HCT116 (cell line): ENCODE measurements around the gene SECISBP2L. TPM values are rescaled to one million over a fixed set of nuclear protein-coding genes. Genes with fewer than 3 reads are reported as not detected.

Source experiments
- ATAC-seq: fragments of 200-7000 bp; cut with Tn5 transposase; 2 replicates; pipeline ENCODE4 v1.9.1; 2020; ENCODE audit warnings: mild to moderate bottlenecking, moderate library complexity
- BruUV-seq: library from RNA; stranded (reverse); fragments of 400-500 nt; replicated peaks from 2 replicates; lab custom pipeline; 2021; lab: Mats Ljungman, UMichigan
- CTCF ChIA-PET: fragments of 300-600 bp; sonication (Branson Sonifier 250); formaldehyde crosslinking; loops from one replicate; lab custom pipeline; 2021; ENCODE audit warnings: antibody characterized with exemption; lab: Charles Lee
- POLR2A ChIA-PET: fragments of 300-600, 350-600 bp; sonication (Branson Sonifier 250); formaldehyde crosslinking; loops from one replicate; lab custom pipeline; 2021; ENCODE audit warnings: antibody characterized with exemption; lab: Charles Lee
- RAD21 ChIA-PET, 2 experiments: fragments of 300-600 bp; sonication (Branson Sonifier 250); formaldehyde crosslinking; loops; one replicate each; lab custom pipeline; 2023; ENCODE audit warnings: low total read pairs in 2 of 2; ENCODE audit not compliant: uncharacterized antibody in 2 of 2, unreplicated experiment in 2 of 2, low non-redundant PET in 1 of 2; lab: Charles Lee
- DNase-seq: peaks from one replicate; pipeline ENCODE4 v3.0.0-alpha.2; 2010; ENCODE audit warnings: low read depth, low spot score
- H2AFZ ChIP-seq: fragments of 200-600 bp; shearing (Covaris generic), sonication (generic); 2 replicates; pipeline ENCODE4 v1.6.1; 2017; ENCODE audit warnings: low read depth, mixed run types, mixed read lengths, antibody characterized with exemption, low read length; ENCODE audit not compliant: poor library complexity, severe bottlenecking
- H3K27ac ChIP-seq: 2 replicates; pipeline ENCODE4 v1.5.1; 2012; ENCODE audit warnings: low read depth, low read length
- H3K27me3 ChIP-seq: fragments of 200-600 bp; sonication (generic); 2 replicates; pipeline ENCODE4 v1.6.1; 2016; ENCODE audit warnings: mixed run types, low read length, mixed read lengths; ENCODE audit not compliant: insufficient read depth
- H3K36me3 ChIP-seq, 2 experiments: fragments of 200-500 bp in 1 of 2; fragments of 200-600 bp in 1 of 2; sonication (Bioruptor generic) in 1 of 2; sonication (generic) in 1 of 2; 2 replicates each; pipeline versions ENCODE4 v1.5.1 to v1.6.1; 2014 to 2016; ENCODE audit warnings: low read length in 2 of 2, inconsistent platforms in 1 of 2, mixed read lengths in 1 of 2, mixed run types in 1 of 2; ENCODE audit not compliant: insufficient read depth in 2 of 2, control insufficient read depth in 1 of 2
- H3K4me1 ChIP-seq, 2 experiments: fragments of 200-600 bp in 1 of 2; sonication (generic) in 1 of 2; 2 replicates each; pipeline versions ENCODE4 v1.5.1 to v1.6.1; 2012 to 2017; ENCODE audit warnings: low read length in 2 of 2, inconsistent platforms in 1 of 2, mild to moderate bottlenecking in 1 of 2, mixed read lengths in 1 of 2, mixed run types in 1 of 2, moderate library complexity in 1 of 2; ENCODE audit not compliant: insufficient read depth in 2 of 2, control insufficient read depth in 1 of 2
- H3K4me2 ChIP-seq: fragments of 200-600 bp; sonication (generic); 2 replicates; pipeline ENCODE4 v1.6.1; 2017; ENCODE audit warnings: mixed run types, low read length, mixed read lengths
- H3K4me3 ChIP-seq, 2 experiments: fragments of 200-600 bp in 1 of 2; sonication (generic) in 1 of 2; replicated peaks in 1 of 2; 2 replicates each; pipeline ENCODE4 v1.5.1; 2011 to 2016; ENCODE audit warnings: low read length in 2 of 2, control low read depth in 1 of 2, low read depth in 1 of 2, mild to moderate bottlenecking in 1 of 2, mixed read lengths in 1 of 2, mixed run types in 1 of 2
- H3K79me2 ChIP-seq: fragments of 200-600 bp; sonication (generic); 2 replicates; pipeline ENCODE4 v1.6.1; 2017; ENCODE audit warnings: mild to moderate bottlenecking, mixed run types, low read length, moderate library complexity, mixed read lengths; ENCODE audit not compliant: insufficient read depth
- H3K9ac ChIP-seq: fragments of 200-600 bp; sonication (generic); 2 replicates; pipeline ENCODE4 v1.6.1; 2016; ENCODE audit warnings: low read length, mixed read lengths
- H3K9me2 ChIP-seq: fragments of 200-600 bp; sonication (generic), shearing (Covaris generic); 2 replicates; pipeline ENCODE4 v1.6.1; 2017; ENCODE audit warnings: mixed run types, mild to moderate bottlenecking, moderate library complexity; ENCODE audit not compliant: insufficient read depth
- H3K9me3 ChIP-seq, 2 experiments: fragments of 200-500 bp in 1 of 2; fragments of 200-600 bp in 1 of 2; sonication (Bioruptor generic) in 1 of 2; sonication (generic) in 1 of 2; 2 replicates each; pipeline ENCODE4 v1.6.1; 2014 to 2017; ENCODE audit warnings: low read length in 2 of 2, mixed read lengths in 2 of 2, inconsistent platforms in 1 of 2, low read depth in 1 of 2, mild to moderate bottlenecking in 1 of 2, mixed run types in 1 of 2, moderate library complexity in 1 of 2; ENCODE audit not compliant: control insufficient read depth in 1 of 2, insufficient read depth in 1 of 2
- H4K20me1 ChIP-seq: fragments of 200-600 bp; sonication (generic), shearing (Covaris generic); 2 replicates; pipeline ENCODE4 v1.6.1; 2017; ENCODE audit warnings: mixed run types, mild to moderate bottlenecking, moderate library complexity; ENCODE audit not compliant: insufficient read depth
- ATF3 ChIP-seq: IDR thresholded peaks from 2 replicates; pipeline ENCODE4 v1.6.1; 2012
- CBX3 ChIP-seq: IDR thresholded peaks from 2 replicates; pipeline ENCODE4 v1.6.1; 2012; ENCODE audit warnings: low read depth
- CEBPB ChIP-seq: IDR thresholded peaks from 2 replicates; pipeline ENCODE4 v1.6.1; 2012; ENCODE audit warnings: low read depth
- EGR1 ChIP-seq: IDR thresholded peaks from 2 replicates; pipeline ENCODE4 v1.6.1; 2012; ENCODE audit warnings: low read depth
- ELF1 ChIP-seq: IDR thresholded peaks from 2 replicates; pipeline ENCODE4 v1.6.1; 2012; ENCODE audit warnings: low read depth, borderline replicate concordance
- EZH2phosphoT487 ChIP-seq: fragments of 200-600 bp; IDR thresholded peaks from 2 replicates; pipeline ENCODE4 v1.6.1; 2018; ENCODE audit warnings: antibody characterized with exemption, borderline replicate concordance
- JUND ChIP-seq: IDR thresholded peaks from 2 replicates; pipeline ENCODE4 v1.6.1; 2012
- POLR2A ChIP-seq: IDR thresholded peaks from 2 replicates; pipeline ENCODE4 v1.7.0; 2011; ENCODE audit warnings: borderline replicate concordance; ENCODE audit not compliant: insufficient read depth, insufficient read length; ENCODE audit errors: extremely low read depth
- POLR2AphosphoS5 ChIP-seq: IDR thresholded peaks from 2 replicates; pipeline ENCODE4 v1.6.1; 2011; ENCODE audit warnings: mild to moderate bottlenecking, low read depth, low read length, moderate library complexity
- SIN3A ChIP-seq: IDR thresholded peaks from 2 replicates; pipeline ENCODE4 v1.6.1; 2012; ENCODE audit warnings: low read depth
- TCF7L2 ChIP-seq: IDR thresholded peaks from 2 replicates; pipeline ENCODE4 v1.7.0; 2011; ENCODE audit warnings: borderline replicate concordance, inconsistent platforms; ENCODE audit not compliant: insufficient read depth, insufficient read length; ENCODE audit errors: extremely low read depth
- ZNF274 ChIP-seq: fragments of 200-500 bp; sonication (Bioruptor generic); IDR thresholded peaks from 2 replicates; pipeline ENCODE4 v1.6.1; 2014; ENCODE audit warnings: mild to moderate bottlenecking, low read depth, low read length, inconsistent platforms
- intact Hi-C: fragments of 100-400 bp; cut with micrococcal nuclease; formaldehyde crosslinking; loops from 2 replicates; pipeline ENCODE4 v1.10.0; 2022
- total RNA-seq: library from RNA; stranded (reverse); gene quantifications from one replicate; pipeline ENCODE4 v1.2.1, GENCODE V29; 2021; ENCODE audit not compliant: unreplicated experiment
- TF ChIP-seq, protein P1 (sequence below): IDR thresholded peaks from 2 replicates; pipeline ENCODE4 v1.6.1; 2012; ENCODE audit warnings: low read depth

The SECISBP2L gene
- total RNA-seq, 1 experiment from 2014 or later, result 22.9 TPM

DNA sequence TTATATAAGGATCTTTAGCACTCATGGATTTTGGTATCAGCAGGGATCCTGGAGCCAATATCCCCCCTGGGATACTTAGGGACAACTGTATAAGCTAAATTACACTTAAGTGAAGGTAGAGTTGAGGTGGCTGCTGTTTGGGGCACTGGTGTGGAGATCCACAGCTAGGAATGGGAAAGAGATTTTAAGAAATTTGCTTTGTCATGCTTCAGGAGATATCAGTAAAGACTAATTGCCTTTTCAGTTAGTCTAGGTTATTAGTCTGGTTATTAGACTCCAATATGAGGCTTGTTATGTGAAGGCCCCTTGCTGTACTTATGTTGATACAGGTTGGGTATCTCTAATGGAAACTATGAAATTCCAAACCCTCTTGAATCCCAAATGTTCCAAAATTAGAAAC is 1.2 kb upstream of the SECISBP2L start (continued):
- TF ChIP-seq, protein P1, sequence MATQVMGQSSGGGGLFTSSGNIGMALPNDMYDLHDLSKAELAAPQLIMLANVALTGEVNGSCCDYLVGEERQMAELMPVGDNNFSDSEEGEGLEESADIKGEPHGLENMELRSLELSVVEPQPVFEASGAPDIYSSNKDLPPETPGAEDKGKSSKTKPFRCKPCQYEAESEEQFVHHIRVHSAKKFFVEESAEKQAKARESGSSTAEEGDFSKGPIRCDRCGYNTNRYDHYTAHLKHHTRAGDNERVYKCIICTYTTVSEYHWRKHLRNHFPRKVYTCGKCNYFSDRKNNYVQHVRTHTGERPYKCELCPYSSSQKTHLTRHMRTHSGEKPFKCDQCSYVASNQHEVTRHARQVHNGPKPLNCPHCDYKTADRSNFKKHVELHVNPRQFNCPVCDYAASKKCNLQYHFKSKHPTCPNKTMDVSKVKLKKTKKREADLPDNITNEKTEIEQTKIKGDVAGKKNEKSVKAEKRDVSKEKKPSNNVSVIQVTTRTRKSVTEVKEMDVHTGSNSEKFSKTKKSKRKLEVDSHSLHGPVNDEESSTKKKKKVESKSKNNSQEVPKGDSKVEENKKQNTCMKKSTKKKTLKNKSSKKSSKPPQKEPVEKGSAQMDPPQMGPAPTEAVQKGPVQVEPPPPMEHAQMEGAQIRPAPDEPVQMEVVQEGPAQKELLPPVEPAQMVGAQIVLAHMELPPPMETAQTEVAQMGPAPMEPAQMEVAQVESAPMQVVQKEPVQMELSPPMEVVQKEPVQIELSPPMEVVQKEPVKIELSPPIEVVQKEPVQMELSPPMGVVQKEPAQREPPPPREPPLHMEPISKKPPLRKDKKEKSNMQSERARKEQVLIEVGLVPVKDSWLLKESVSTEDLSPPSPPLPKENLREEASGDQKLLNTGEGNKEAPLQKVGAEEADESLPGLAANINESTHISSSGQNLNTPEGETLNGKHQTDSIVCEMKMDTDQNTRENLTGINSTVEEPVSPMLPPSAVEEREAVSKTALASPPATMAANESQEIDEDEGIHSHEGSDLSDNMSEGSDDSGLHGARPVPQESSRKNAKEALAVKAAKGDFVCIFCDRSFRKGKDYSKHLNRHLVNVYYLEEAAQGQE, result no peak
- no peak for TF ChIP-seq SIN3A
- no peak for TF ChIP-seq EGR1
- TF ChIP-seq POLR2A, result no peak
- no peak for TF ChIP-seq JUND
- no peak for TF ChIP-seq ATF3
- TF ChIP-seq POLR2AphosphoS5, result no peak
- no peak for TF ChIP-seq ELF1
- TF ChIP-seq CEBPB, result no peak
- TF ChIP-seq TCF7L2, result no peak
- TF ChIP-seq EZH2phosphoT487, result no peak
- TF ChIP-seq CBX3, result no peak
- TF ChIP-seq, all 23 proteins: peak for 0

DNA sequence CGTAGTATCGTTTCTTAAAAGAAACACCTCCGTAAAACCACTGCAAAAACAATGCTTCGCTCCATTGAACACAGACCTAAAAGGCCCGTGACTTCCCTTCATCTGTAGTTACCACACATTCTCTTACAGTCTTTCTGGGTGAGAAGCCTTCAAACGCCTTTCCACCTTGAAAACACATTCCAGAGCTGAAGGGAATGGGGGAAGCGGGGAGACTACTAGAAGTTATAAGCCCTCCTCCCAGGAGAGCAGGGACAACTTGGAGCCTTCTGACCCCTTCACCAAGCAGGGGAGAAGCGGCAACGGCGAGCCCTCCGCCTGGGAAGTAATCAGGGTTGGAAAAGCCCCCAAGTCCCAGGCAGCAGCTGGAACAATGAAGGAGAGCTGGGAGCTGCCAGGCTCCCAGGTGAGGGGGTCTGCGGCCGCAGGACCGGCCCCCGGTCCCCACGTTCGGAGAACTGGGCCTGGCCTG is 461 bp downstream of the SECISBP2L start:
- POLR2A ChIA-PET, result interaction anchor here (1.0 to 1.5 kb wide), 3 partner anchors 8 to 52 kb away, joined by 3 to 5 read pairs (median 4); no protein-coding TSS in a partner anchor
- H3K9me3 ChIP-seq, result no peaks in the 10 kb centered on the region
- CTCF ChIA-PET, result interaction anchor here (1.0 to 2.7 kb wide), 2 partner anchors 70 to 101 kb away, joined by 4 to 14 read pairs; no protein-coding TSS in a partner anchor
- TF ChIP-seq ZNF274, result no peak
- TF ChIP-seq JUND, result no peak
- TF ChIP-seq TCF7L2, result no peak
- H3K79me2 ChIP-seq, result peaks cover 38% of the 10 kb centered on the region
- no peaks in the 10 kb centered on the region for H4K20me1 ChIP-seq
- peak overlapping the region; percentile 64 for H3K27ac ChIP-seq
- peak overlapping the region; percentile 81 to 86 for H3K4me3 ChIP-seq
- intact Hi-C loops, result loop anchor here (5.0 kb wide), 2 partner anchors 92 to 178 kb away; no protein-coding TSS in a partner anchor
- RAD21 ChIA-PET, result no interaction called here
- no peaks in the 10 kb centered on the region for H3K9me2 ChIP-seq
- peaks cover 11 to 17% of the 10 kb centered on the region in 2 experiments; a peak in 3 of 4 replicates for H3K4me1 ChIP-seq
- no peak overlapping the region for H2AFZ ChIP-seq
- peak overlapping the region; percentile 87 for H3K4me2 ChIP-seq
- DNase-seq, result no peak
- no peaks in the 10 kb centered on the region for H3K27me3 ChIP-seq
- H3K36me3 ChIP-seq, result no peaks in the 10 kb centered on the region; a peak in 1 of 4 replicates
- BruUV-seq, result no TSS peak
- ATAC-seq, result peak; percentile 28
- peak overlapping the region; percentile 69 for H3K9ac ChIP-seq
